Smooth muscle cell of the brain vasculature (primary cell): Measurements from ENCODE around the gene LTBP1.

Experiments
- DNase-seq: peaks from one replicate; pipeline ENCODE4 v3.0.0-alpha.2; 2012; ENCODE audit warnings: low read depth, low spot score

Gene LTBP1

GRCh38 chr2:33011941-33012340 is 65.2 kb downstream of the LTBP1 start:
- DNase-seq = no peak

- no peak for DNase-seq
These were observed 66.9 kb downstream of the LTBP1 start for GRCh38 chr2:33013684-33014110.

- DNase-seq = peak; percentile 72
These were observed 67.5 kb downstream of the LTBP1 start for GRCh38 chr2:33014268-33014667.

DNA sequence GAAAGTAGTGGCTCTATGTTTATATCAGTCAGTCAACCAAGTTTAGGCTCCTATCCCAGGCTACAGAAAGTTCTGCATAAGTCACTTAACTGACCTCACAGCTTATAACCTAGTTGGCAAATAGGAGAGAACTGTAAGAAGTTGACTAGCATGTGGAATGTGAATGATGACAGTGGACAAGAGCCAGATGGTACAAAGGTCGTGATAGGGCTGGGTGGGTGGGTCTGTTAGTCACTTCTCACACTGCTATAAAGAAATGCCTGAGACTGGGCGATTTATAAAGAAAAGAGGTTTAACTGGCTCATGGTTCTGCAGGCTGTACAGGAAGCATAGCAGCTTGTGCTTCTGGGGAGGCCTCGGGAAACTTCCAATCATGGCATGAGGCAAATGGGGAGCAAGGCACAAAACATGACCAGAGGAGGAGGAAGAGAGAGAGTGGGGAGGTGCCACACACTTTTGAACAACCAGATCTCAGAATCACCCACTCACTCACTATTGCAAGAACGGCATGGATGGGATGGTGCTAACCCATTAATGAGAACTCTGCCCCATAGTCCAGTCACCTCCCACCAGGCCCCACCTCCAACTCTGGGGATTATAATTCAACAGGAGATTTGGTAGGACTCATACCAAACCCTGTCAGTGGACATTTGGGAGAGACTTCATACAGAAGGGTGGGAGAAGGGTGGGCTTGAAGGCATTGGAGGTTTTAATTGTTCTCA is 68.8 kb downstream of the LTBP1 start:
- DNase-seq = no peak

DNA sequence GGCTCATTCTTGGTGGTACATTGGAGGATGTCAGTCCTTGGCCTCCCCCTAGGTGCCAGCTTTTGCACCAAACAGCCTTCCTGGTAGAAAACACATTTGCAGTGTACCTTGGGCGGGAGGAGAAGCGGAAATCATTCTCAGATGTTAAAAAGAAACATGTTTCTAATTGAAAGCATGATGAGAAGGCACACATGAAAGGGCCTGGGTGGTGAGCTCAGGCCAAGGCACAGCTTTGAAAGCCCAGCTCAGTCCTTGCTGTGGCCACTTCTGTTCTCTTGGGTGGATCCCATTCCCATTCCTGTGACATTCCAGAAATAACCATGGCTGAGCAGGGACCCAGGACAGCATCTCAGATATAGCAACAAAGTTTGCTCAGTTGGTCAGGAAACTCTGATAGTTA is 71.5 kb downstream of the LTBP1 start:
- DNase-seq = no peak

DNA sequence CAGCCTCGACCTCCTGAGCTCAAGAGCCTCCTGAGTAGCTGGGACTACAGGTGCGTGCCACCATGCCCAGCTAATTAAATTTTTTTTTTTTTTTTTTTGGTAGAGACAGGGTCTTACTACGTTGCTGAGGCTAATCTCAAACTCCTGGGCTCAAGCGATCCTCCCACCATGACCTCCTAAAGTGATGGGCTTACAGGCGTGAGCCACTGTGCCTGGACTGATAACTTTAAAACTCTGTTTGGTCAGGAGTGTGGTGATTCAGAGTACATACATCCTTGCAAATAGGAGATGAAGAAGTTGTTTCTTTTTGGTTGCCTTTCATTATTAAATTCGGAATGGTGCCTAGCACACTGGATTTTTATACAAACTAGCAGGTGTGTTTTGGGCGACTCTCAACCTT is 73.0 kb downstream of the LTBP1 start:
- DNase-seq = no peak

DNA sequence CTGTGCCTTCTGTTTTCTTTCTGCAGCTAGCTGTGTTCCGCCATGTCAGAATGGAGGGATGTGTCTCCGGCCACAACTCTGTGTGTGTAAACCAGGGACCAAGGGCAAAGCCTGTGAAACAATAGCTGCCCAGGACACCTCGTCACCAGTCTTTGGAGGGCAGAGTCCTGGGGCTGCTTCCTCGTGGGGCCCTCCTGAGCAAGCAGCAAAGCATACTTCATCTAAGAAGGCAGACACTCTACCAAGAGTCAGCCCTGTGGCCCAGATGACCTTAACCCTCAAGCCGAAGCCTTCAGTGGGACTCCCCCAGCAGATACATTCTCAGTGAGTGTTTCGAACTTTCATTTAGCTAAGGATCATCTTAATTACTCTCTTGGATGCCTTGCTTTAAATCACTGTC is 74.1 kb downstream of the LTBP1 start:
- DNase-seq = no peak

DNA sequence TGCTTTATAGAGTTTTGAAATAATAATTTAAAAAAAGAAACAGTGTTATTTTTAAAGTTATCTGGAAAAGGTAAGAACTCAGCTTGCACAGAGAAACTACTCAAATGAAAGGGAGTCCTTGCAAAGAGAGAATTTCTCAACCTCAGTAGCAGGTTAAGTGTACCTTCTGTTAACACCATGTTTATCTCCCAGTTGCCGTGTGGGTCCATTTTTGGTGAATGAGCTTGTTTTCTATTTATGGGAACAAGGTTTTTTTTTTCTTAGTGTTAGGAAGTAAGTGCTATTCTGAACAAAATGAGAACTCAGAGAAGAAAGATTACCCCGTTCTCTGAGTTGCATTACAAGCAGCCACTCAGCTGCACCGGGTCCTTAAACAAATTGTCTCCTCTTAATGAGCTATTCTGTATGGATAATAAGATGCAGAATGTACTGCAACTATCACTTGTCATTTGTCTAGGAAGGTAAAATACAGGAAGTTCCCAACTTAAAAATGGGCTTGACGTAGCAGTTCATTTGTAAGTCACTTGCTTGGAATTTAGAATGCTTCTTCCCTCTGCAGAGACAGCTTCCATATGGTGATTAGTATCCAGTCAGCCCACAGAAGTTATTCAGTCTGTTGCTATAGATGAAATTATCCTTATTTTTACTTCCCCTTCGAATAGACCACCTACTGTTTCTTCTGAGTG is 74.9 kb downstream of the LTBP1 start:
- DNase-seq = no peak

DNA sequence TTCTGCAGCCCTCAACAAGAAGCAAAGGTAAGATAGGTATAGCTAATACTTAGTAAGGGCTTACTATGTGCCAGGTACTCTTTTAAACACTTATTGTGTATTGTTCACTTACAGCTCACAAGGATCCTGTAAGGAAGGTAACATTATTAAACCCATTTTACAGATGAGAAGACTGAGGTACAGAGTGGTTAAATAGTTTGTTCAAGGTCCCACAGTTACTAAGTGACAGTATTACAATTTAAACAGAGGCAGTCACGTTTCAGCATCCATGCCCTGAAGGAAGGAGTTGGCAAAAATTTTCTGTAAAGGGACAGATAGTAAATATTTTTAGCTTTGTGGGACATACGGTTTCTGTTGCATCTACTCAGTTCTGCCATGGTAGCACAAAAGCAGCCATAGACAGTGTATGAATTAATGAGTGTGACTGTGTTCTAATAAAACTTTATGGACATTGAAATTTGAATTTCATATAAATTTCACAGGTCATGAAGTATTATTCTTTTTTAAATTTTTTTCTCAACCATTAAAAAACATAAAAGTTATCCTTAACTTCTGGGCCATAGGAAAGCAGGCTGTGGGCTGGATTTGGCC is 75.7 kb downstream of the LTBP1 start:
- DNase-seq = no peak

GRCh38 chr2:33022989-33023727 is 76.4 kb downstream of the LTBP1 start:
- DNase-seq = peak; percentile 64

DNA sequence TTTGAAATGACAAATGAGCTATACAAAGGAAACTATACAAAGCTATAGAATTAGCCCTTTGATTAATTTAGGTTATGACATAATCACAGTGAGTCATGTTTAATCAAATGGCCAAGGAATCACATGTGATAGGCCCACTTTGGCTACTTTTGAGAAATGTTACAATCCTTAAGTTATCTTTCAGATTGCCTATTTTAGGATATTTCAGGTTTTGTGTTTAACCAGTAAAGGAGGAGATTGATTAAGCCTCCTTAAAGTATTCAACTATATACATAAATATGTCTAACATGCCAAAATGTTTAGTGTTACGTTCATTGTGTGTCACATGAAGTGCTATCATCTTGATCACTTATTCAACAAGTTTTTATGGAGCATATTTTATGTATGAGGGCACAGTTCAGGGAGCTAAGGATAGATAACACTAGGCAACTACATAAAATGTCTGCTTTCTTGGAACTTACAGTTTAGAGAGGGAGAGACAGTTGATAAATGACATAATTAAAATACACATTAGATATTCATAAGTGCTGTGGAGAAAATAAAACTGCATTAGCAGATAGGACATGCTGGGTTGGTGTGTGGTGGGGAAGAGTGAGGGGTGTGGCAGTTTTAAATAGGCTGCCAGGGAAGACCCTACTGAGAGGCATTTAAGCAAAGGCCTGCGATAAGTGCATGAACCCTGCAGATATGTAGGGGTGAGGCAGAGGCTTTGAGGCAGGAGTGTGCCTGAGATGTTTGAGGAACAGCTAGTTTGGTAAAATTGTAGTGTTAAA is 77.2 kb downstream of the LTBP1 start:
- DNase-seq = no peak

GRCh38 chr2:33024758-33025157 is 78.0 kb downstream of the LTBP1 start:
- DNase-seq = no peak

DNA sequence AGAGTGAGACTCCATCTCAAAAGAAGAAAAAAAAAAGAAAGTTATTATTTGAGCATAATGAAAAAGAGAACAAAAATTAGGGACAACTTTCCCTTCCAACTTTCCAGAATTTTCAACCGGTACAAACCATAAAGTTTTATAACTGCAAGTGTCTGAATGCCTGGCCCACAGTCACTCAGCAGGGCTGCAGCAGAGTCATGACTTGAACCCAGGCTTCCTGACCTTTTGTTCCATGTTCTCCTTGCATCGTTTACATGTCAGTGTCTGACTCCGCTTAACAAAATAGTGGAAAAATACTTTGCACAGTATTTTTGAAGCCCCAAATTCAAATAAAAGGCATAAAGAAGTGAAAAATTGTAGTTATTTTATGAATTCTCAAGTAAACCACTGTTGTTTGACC is 82.7 kb downstream of the LTBP1 start:
- no peak for DNase-seq

DNA sequence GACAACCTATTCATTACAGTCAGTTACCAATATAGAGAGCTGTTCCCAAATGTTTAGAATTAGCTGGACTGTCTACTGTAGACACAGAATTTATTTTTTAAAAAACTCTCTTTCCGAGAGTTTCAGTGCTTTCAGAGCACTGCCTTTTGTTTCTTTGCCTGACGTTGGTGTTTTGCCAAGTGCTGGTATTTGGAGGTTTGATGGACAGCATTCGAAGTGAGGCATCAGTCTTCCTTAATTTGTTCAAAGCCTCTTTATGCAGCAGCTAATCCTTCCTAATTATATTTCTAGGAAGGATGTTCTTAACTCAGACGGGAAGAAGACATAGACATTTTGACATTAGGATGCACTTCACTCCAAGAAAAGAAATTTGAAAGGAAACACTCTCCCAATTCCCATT is 83.2 kb downstream of the LTBP1 start:
- DNase-seq = no peak

DNA sequence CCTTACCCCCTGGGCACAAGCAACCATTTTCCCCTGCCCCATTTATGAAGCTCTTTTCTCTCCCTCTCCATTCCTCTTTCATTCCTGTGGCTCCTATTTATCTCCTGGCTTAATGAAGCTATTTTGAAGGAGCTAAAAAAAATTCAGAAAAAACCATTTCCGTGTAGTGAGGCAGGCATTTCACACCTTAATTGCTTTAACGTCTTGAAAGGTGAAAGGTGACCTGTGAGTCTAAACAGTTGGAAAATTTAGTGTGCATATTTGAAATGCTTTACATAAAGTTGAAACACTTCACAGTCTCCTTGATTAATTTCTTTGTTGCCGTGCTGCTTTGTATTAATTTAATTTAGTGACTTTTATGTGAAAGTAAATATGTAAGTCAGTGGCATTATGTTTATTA is 83.6 kb downstream of the LTBP1 start:
- DNase-seq = no peak

DNA sequence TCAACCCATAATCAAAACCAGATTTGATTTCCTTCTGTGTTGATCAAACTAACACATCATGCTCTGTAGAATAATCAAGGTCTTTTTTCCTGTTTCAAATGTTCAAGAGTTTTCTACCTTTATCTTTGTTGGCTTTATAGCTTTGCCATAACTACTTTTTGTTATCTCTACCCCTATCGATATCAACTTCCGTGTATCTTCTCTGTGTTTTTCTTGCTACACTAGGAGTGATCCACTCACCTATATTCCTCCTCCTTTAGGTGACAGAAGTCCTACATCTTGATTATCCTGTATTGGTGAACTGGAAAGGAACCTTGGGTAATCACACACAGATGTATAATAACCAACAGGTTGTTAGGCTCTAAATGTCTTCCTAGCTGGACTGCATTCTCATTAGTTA is 85.5 kb downstream of the LTBP1 start:
- no peak for DNase-seq

DNA sequence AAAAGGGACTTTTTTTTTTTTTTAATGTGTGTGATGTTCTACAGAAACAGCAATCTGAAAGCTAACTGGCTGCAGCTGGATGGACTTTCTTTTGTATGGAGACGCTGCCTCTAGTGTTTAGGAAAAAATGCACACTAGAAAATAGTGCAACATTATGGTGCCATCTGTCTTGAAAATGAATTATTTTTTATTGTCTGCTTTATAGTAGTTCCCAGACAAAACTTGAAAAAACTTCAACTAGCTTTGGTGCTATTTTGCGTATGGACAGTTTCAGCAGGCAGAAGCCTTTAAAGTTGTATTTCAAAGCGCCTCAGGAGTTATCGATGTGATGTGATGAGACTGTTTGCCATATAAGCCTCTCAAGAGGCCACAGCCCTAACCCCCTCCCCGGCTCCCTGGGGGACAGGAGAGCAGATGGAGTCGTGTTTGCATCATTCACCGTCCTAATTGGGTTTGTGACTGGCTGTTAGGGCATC is 86.9 kb downstream of the LTBP1 start:
- DNase-seq = no peak

DNA sequence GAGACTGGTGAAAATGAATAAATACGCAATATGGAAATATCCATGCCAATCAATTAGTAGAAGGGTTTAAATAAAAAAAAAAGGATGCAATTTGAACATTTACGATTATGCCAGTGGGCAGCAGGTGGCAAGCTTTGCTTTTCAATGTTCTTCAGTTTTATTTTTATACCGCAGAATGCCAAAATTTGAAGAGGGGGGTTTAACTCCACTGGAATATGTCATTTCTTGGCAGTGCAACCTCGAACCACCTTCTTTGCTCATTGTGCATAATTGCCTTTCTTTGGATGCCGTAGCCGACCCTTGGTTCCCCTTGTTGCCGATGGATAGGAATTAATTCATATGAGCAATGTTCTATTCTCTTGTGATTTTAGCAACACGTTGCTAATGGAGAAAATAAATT is 88.0 kb downstream of the LTBP1 start:
- DNase-seq = no peak

DNA sequence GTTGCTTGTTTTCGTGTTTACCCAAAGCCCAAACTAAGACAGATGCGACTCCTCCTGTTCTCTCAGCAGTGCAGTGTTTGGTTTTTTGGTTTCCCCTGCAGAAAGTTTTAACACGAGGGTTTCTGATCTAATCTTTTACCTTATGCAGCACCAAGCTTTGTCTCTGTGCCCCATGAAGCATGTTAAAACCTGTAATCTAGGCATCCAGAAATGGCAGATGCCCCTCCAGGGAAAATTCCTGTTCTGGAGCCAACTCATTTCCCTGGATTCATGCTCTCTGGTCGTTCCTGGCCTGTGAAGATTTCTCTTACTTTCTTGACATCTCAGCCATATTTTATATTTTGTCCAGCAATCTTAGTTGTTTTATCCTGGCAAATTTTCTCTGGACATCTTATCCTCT is 91.5 kb downstream of the LTBP1 start:
- no peak for DNase-seq

- DNase-seq = no peak
These were observed 92.0 kb downstream of the LTBP1 start for GRCh38 chr2:33038799-33039198.

GRCh38 chr2:33040541-33040940 is 93.8 kb downstream of the LTBP1 start:
- no peak for DNase-seq
